H9 (cell line): ENCODE measurements around the gene CYGB. TPM values are rescaled to one million over a fixed set of nuclear protein-coding genes. Genes with fewer than 3 reads are reported as not detected.

ENCODE experiments used
- DNase-seq: peaks from one replicate; pipeline ENCODE4 v3.0.0-alpha.2; 2017
- H2AFZ ChIP-seq: one replicate; pipeline ENCODE4 v1.6.1; 2013; ENCODE audit warnings: mild to moderate bottlenecking, low read length, control low read depth, moderate library complexity
- H2AK5ac ChIP-seq: 2 replicates; pipeline ENCODE4 v1.6.1; 2013; ENCODE audit warnings: low read length, control low read depth, mixed read lengths; ENCODE audit not compliant: insufficient read length
- H2BK120ac ChIP-seq: one replicate; pipeline ENCODE4 v1.6.1; 2013; ENCODE audit warnings: low read depth, mild to moderate bottlenecking, low read length, control low read depth, inconsistent platforms; ENCODE audit not compliant: poor library complexity, severe bottlenecking
- H2BK12ac ChIP-seq: 2 replicates; pipeline ENCODE4 v1.6.1; 2013; ENCODE audit warnings: low read length, control low read depth, mixed read lengths, low read depth; ENCODE audit not compliant: insufficient read length
- H2BK15ac ChIP-seq: 2 replicates; pipeline ENCODE4 v1.6.1; 2013; ENCODE audit warnings: low read depth, low read length, control low read depth
- H2BK20ac ChIP-seq: one replicate; pipeline ENCODE4 v1.6.1; 2013; ENCODE audit warnings: low read depth, mild to moderate bottlenecking, low read length, control low read depth, inconsistent platforms; ENCODE audit not compliant: poor library complexity, severe bottlenecking
- H2BK5ac ChIP-seq: 2 replicates; pipeline ENCODE4 v1.6.1; 2013; ENCODE audit warnings: low read length, control low read depth, mixed read lengths; ENCODE audit not compliant: insufficient read length
- H3K14ac ChIP-seq: 2 replicates; pipeline ENCODE4 v1.6.1; 2013; ENCODE audit warnings: low read length, control low read depth; ENCODE audit not compliant: insufficient read depth
- H3K18ac ChIP-seq: 2 replicates; pipeline ENCODE4 v1.6.1; 2013; ENCODE audit warnings: low read depth, mild to moderate bottlenecking, mixed read lengths, low read length, control low read depth; ENCODE audit not compliant: insufficient read length
- H3K23ac ChIP-seq: 2 replicates; pipeline ENCODE4 v1.6.1; 2013; ENCODE audit warnings: low read length, control low read depth, mixed read lengths, low read depth; ENCODE audit not compliant: insufficient read length
- H3K23me2 ChIP-seq: 2 replicates; pipeline ENCODE4 v1.6.1; 2013; ENCODE audit warnings: low read depth, mild to moderate bottlenecking, mixed read lengths, low read length, control low read depth; ENCODE audit not compliant: insufficient read length, poor library complexity, severe bottlenecking
- H3K27ac ChIP-seq: 2 replicates; pipeline ENCODE4 v1.5.1; 2013; ENCODE audit warnings: low read length, control low read depth, mixed read lengths, low read depth; ENCODE audit not compliant: insufficient read length
- H3K27me3 ChIP-seq: 2 replicates; pipeline ENCODE4 v1.6.1; 2013; ENCODE audit warnings: low read length, control low read depth, inconsistent platforms; ENCODE audit not compliant: insufficient read depth
- H3K4ac ChIP-seq: 2 replicates; pipeline ENCODE4 v1.6.1; 2013; ENCODE audit warnings: low read depth, mild to moderate bottlenecking, control low read depth, inconsistent platforms, low read length, moderate library complexity
- H3K4me1 ChIP-seq: 2 replicates; pipeline ENCODE4 v1.6.1; 2013; ENCODE audit warnings: low read length, control low read depth, inconsistent platforms; ENCODE audit not compliant: insufficient read depth
- H3K4me2 ChIP-seq: 2 replicates; pipeline ENCODE4 v1.6.1; 2013; ENCODE audit warnings: low read length, control low read depth, mixed read lengths; ENCODE audit not compliant: insufficient read length, insufficient read depth
- H3K56ac ChIP-seq: 2 replicates; pipeline ENCODE4 v1.6.1; 2013; ENCODE audit warnings: low read depth, mild to moderate bottlenecking, mixed read lengths, low read length, control low read depth; ENCODE audit not compliant: insufficient read length
- H3K79me1 ChIP-seq: 2 replicates; pipeline ENCODE4 v1.6.1; 2013; ENCODE audit warnings: low read depth, mild to moderate bottlenecking, moderate library complexity, low read length, control low read depth, inconsistent platforms; ENCODE audit not compliant: insufficient read depth, poor library complexity, severe bottlenecking
- H3K79me2 ChIP-seq: 2 replicates; pipeline ENCODE4 v1.6.1; 2013; ENCODE audit warnings: low read length, control low read depth, inconsistent platforms; ENCODE audit not compliant: insufficient read depth
- H3K9ac ChIP-seq: 2 replicates; pipeline ENCODE4 v1.6.1; 2013; ENCODE audit warnings: low read length, control low read depth, mixed read lengths; ENCODE audit not compliant: insufficient read length; ENCODE audit errors: extremely low read depth
- H3K9me3 ChIP-seq: one replicate; pipeline ENCODE4 v1.6.1; 2013; ENCODE audit warnings: low read depth, low read length, inconsistent platforms; ENCODE audit not compliant: control insufficient read depth
- H3T11ph ChIP-seq: one replicate; pipeline ENCODE4 v1.6.1; 2013; ENCODE audit warnings: mild to moderate bottlenecking, low read length, control low read depth, inconsistent platforms
- H4K20me1 ChIP-seq: one replicate; pipeline ENCODE4 v1.6.1; 2013; ENCODE audit not compliant: control insufficient read depth, insufficient read length, insufficient read depth
- H4K5ac ChIP-seq: 2 replicates; pipeline ENCODE4 v1.6.1; 2013; ENCODE audit warnings: low read depth, mild to moderate bottlenecking, mixed read lengths, low read length, control low read depth; ENCODE audit not compliant: insufficient read length
- H4K8ac ChIP-seq: replicated peaks from 2 replicates; pipeline ENCODE4 v1.6.1; 2013; ENCODE audit warnings: low read length, control low read depth, mixed read lengths, low read depth; ENCODE audit not compliant: insufficient read length
- H4K91ac ChIP-seq: 2 replicates; pipeline ENCODE4 v1.6.1; 2013; ENCODE audit warnings: low read depth, mild to moderate bottlenecking, moderate library complexity, mixed read lengths, low read length, control low read depth; ENCODE audit not compliant: insufficient read length
- H3K27ac Mint-ChIP-seq, 3 experiments: 2 replicates in 2 of 3; 3 replicates in 1 of 3; pipeline ENCODE4 v1.8.0; 2020 to 2021; ENCODE audit warnings: mixed read lengths in 3 of 3, mild to moderate bottlenecking in 1 of 3, moderate library complexity in 1 of 3
- H3K27me3 Mint-ChIP-seq: 2 replicates; pipeline ENCODE4 v1.8.0; 2021; ENCODE audit warnings: low read depth, mild to moderate bottlenecking, moderate library complexity, mixed read lengths
- H3K36me3 Mint-ChIP-seq, 3 experiments: 2 replicates in 2 of 3; 3 replicates in 1 of 3; pipeline ENCODE4 v1.8.0; 2020 to 2021; ENCODE audit warnings: low read depth in 3 of 3, mixed read lengths in 3 of 3; ENCODE audit not compliant: insufficient read depth in 1 of 3
- H3K4me1 Mint-ChIP-seq, 2 experiments: 2 replicates each; pipeline ENCODE4 v1.8.0; 2020; ENCODE audit warnings: mixed read lengths in 2 of 2
- H3K4me3 Mint-ChIP-seq, 2 experiments: 2 replicates in 1 of 2; 3 replicates in 1 of 2; pipeline ENCODE4 v1.8.0; 2020 to 2021; ENCODE audit warnings: mild to moderate bottlenecking in 2 of 2, mixed read lengths in 2 of 2, moderate library complexity in 1 of 2
- H3K9me3 Mint-ChIP-seq, 2 experiments: 2 replicates in 1 of 2; 3 replicates in 1 of 2; pipeline ENCODE4 v1.8.0; 2020; ENCODE audit warnings: mild to moderate bottlenecking in 2 of 2, mixed read lengths in 2 of 2, moderate library complexity in 1 of 2
- CTCF ChIP-seq: fragments of 200-600 bp; sonication (generic); conservative IDR thresholded peaks from 3 replicates; pipeline ENCODE4 v1.8.0; 2021; ENCODE audit warnings: antibody characterized with exemption, mild to moderate bottlenecking
- WGBS: extraction: QIAGEN DNeasy Blood & Tissue Kit; methylation state at CpG from one replicate; pipeline ENCODE4 v1.1.7; 2013; ENCODE audit warnings: missing lambda C conversion rate, low lambda C conversion rate, mixed read lengths; ENCODE audit not compliant: insufficient read length; ENCODE audit errors: extremely low coverage; 5-methylcytosine and 5-hydroxymethylcytosine counted together
- total RNA-seq: library from RNA; stranded (reverse); gene quantifications from 2 replicates; pipeline ENCODE4 v1.2.1, GENCODE V29; 2021

The CYGB gene
- total RNA-seq, 1 experiment from 2014 or later: 2.4 TPM

DNA sequence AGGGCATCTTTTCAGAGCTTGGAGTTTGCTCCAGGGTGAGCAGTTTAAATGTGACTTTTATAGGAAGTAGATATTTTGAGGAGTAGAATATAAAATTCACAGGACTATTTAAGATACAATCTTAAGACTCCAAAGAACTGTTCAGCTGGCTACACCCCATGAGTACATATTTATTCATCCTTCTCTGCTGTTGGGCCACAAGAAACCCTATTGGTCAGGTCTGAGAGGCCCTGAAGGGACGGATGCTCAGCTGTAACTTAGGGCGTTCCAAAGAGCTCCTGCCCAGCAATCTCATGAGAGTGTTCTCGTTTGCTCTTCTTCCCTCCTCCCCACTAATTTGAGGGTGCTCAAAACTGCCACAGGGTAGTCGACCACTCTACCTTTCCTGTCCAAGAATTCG lies 40.9 kb upstream of the CYGB start:
- no CpG with 5 or more reads among the region's 5 CpGs for WGBS
- no peak for TF ChIP-seq CTCF
- H3K27ac ChIP-seq: no peak overlapping the region

More for the DNA sequence above, 40.9 kb upstream of the CYGB start:
- no peaks in the 10 kb centered on the region for H3K79me2 ChIP-seq
- H2BK15ac ChIP-seq: no peak overlapping the region
- no peak overlapping the region for H3K27ac Mint-ChIP-seq
- no peaks in the 10 kb centered on the region for H3K79me1 ChIP-seq
- H3K14ac ChIP-seq: no peak overlapping the region
- H3K27me3 ChIP-seq: no peaks in the 10 kb centered on the region; the same call in 1 of the 2 replicates
- H4K5ac ChIP-seq: no peak overlapping the region
- H2BK20ac ChIP-seq: no peak overlapping the region
- H3K4ac ChIP-seq: no peak overlapping the region
- no peak overlapping the region for H3K4me3 Mint-ChIP-seq
- H2BK12ac ChIP-seq: no peak overlapping the region
- H3K56ac ChIP-seq: no peak overlapping the region
- no peak overlapping the region for H4K8ac ChIP-seq
- H3K27me3 Mint-ChIP-seq: peaks cover 30% of the 10 kb centered on the region
- no peak for DNase-seq
- H3K9ac ChIP-seq: no peak overlapping the region
- H3K4me1 Mint-ChIP-seq: peaks cover 14 to 20% of the 10 kb centered on the region in 2 experiments
- no peaks in the 10 kb centered on the region for H3K9me3 ChIP-seq
- H3T11ph ChIP-seq: no peak overlapping the region
- no peak overlapping the region for H3K18ac ChIP-seq
- H4K20me1 ChIP-seq: no peaks in the 10 kb centered on the region
- H3K23me2 ChIP-seq: no peaks in the 10 kb centered on the region
- H4K91ac ChIP-seq: no peak overlapping the region
- no peak overlapping the region for H2AFZ ChIP-seq
- H2BK120ac ChIP-seq: no peak overlapping the region
- H3K4me1 ChIP-seq: no peaks in the 10 kb centered on the region
- no peak overlapping the region for H3K4me2 ChIP-seq
- no peak overlapping the region for H2AK5ac ChIP-seq
- H2BK5ac ChIP-seq: no peak overlapping the region
- H3K36me3 Mint-ChIP-seq: no peaks in the 10 kb centered on the region
- peaks cover 0 to 7% of the 10 kb centered on the region in 2 experiments; a peak in 1 of 5 replicates for H3K9me3 Mint-ChIP-seq
- H3K23ac ChIP-seq: no peak overlapping the region
